ENCODE results near the gene ERG. TPM values are rescaled to one million over a fixed set of nuclear protein-coding genes. Genes with fewer than 3 reads are reported as not detected.

ERG gene
- total RNA-seq, 1 donor from 2014 or later, result not detected

GRCh38 chr21:38475519-38475918 is 22.8 kb downstream of the ERG start:
- CTCF ChIA-PET, result no interaction called here
- no peak overlapping the region for H3K27ac Mint-ChIP-seq
- DNase-seq, result no peak
- POLR2A ChIA-PET, result no interaction called here
- intact Hi-C loops (cut with micrococcal nuclease), result no loop called here
- no peak overlapping the region for H3K4me3 Mint-ChIP-seq
- peaks cover 48% of the 10 kb centered on the region for H3K27me3 Mint-ChIP-seq
- ATAC-seq (ENCODE audit: low read depth), result no peak
- no peak for TF ChIP-seq CTCF (IDR thresholded peaks at IDR 0.05)
- peaks cover 15% of the 10 kb centered on the region for H3K4me1 Mint-ChIP-seq
- H3K9me3 Mint-ChIP-seq, result no peaks in the 10 kb centered on the region
- no peaks in the 10 kb centered on the region for H3K36me3 Mint-ChIP-seq (ENCODE audit: low read depth)

GRCh38 chr21:38474796-38475195 is 23.5 kb downstream of the ERG start:
- H3K9me3 Mint-ChIP-seq, result no peaks in the 10 kb centered on the region
- ChIA-PET CTCF (no interaction called here), POLR2A (no interaction called here)
- H3K27ac Mint-ChIP-seq, result no peak overlapping the region
- peaks cover 15% of the 10 kb centered on the region for H3K4me1 Mint-ChIP-seq
- DNase-seq, result no peak
- H3K4me3 Mint-ChIP-seq, result no peak overlapping the region
- peaks cover 45% of the 10 kb centered on the region for H3K27me3 Mint-ChIP-seq
- no peak for TF ChIP-seq CTCF (IDR thresholded peaks at IDR 0.05)
- ATAC-seq (ENCODE audit: low read depth), result no peak
- intact Hi-C loops (cut with micrococcal nuclease), result no loop called here
- H3K36me3 Mint-ChIP-seq (ENCODE audit: low read depth), result no peaks in the 10 kb centered on the region

- no peaks in the 10 kb centered on the region for H3K36me3 Mint-ChIP-seq (ENCODE audit: low read depth)
- no peak for ATAC-seq (ENCODE audit: low read depth)
- TF ChIP-seq CTCF (IDR thresholded peaks at IDR 0.05), result no peak
- intact Hi-C loops (cut with micrococcal nuclease), result no loop called here
- peaks cover 42% of the 10 kb centered on the region for H3K27me3 Mint-ChIP-seq
- H3K4me1 Mint-ChIP-seq, result peaks cover 15% of the 10 kb centered on the region
- H3K9me3 Mint-ChIP-seq, result no peaks in the 10 kb centered on the region
- no peak overlapping the region for H3K4me3 Mint-ChIP-seq
- DNase-seq, result no peak
- ChIA-PET CTCF (no interaction called here), POLR2A (no interaction called here)
- no peak overlapping the region for H3K27ac Mint-ChIP-seq
Observed at GRCh38 chr21:38474124-38474523, 24.2 kb downstream of the ERG start.

GRCh38 chr21:38472412-38473108 is 25.7 kb downstream of the ERG start:
- ChIA-PET POLR2A (no interaction called here), CTCF (no interaction called here)
- Mint-ChIP-seq H3K27ac (no peak overlapping the region), H3K9me3 (no peaks in the 10 kb centered on the region), H3K4me3 (no peak overlapping the region), H3K4me1 (peaks cover 15% of the 10 kb centered on the region), H3K27me3 (peaks cover 37% of the 10 kb centered on the region), H3K36me3 (ENCODE audit: low read depth) (no peaks in the 10 kb centered on the region)
- TF ChIP-seq CTCF (IDR thresholded peaks at IDR 0.05), result no peak
- intact Hi-C loops (cut with micrococcal nuclease), result no loop called here
- ATAC-seq (ENCODE audit: low read depth), result no peak
- no peak for DNase-seq

DNA sequence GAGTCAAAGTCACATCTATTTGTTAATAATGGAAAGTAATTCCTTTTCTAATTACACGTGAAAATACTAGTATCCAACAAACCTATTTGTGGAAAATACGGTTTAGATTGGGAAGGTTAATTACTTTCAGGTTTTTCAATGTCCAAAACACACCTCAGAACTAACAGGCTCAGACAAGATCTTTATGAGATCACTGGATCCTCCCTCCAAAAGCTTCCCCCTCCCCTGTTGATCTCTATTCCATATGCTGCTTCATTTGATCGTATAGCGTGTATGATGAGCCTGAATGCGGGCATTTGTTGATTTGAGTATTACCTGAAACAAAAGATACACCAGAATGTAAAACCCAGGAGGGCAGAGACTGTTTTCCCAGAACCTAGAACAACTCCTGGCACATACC is 26.5 kb downstream of the ERG start:
- Mint-ChIP-seq H3K4me3 (no peak overlapping the region), H3K27ac (no peak overlapping the region), H3K9me3 (no peaks in the 10 kb centered on the region), H3K27me3 (peaks cover 31% of the 10 kb centered on the region), H3K36me3 (ENCODE audit: low read depth) (no peaks in the 10 kb centered on the region), H3K4me1 (peaks cover 12% of the 10 kb centered on the region)
- ChIA-PET POLR2A (no interaction called here), CTCF (no interaction called here)
- TF ChIP-seq CTCF (IDR thresholded peaks at IDR 0.05), result no peak
- no peak for DNase-seq
- ATAC-seq (ENCODE audit: low read depth), result no peak
- intact Hi-C loops (cut with micrococcal nuclease), result no loop called here
